Mucosa of descending colon (tissue), 3 donors: ENCODE results near the gene PRR5. TPM values are rescaled to one million over a fixed set of nuclear protein-coding genes. Genes with fewer than 3 reads are reported as not detected.
"Not testable (repeated sequence)": the region's sequence is repeated elsewhere in the genome, so short reads cannot be mapped to it uniquely, and the experiment has no call there.

Experiments used
- ATAC-seq: fragments of 200-7000 bp; cut with Tn5 transposase; one replicate; pipeline ENCODE4 v1.9.1; 2020; ENCODE audit warnings: mild to moderate bottlenecking, moderate library complexity
- DNase-seq, 3 donors: peaks; one replicate each; pipeline ENCODE4 v3.0.0-alpha.2; 2020
- H3K36me3 ChIP-seq: fragments of 200-600 bp; one replicate; pipeline ENCODE4 v1.8.0; 2021; ENCODE audit warnings: low read depth, mild to moderate bottlenecking
- H3K4me1 ChIP-seq: fragments of 200-600 bp; one replicate; pipeline ENCODE4 v1.8.0; 2021; ENCODE audit warnings: low read depth, mild to moderate bottlenecking
- H3K4me3 ChIP-seq: fragments of 200-600 bp; one replicate; pipeline ENCODE4 v1.8.0; 2021; ENCODE audit warnings: mild to moderate bottlenecking
- H3K9me3 ChIP-seq: fragments of 200-600 bp; one replicate; pipeline ENCODE4 v1.8.0; 2021; ENCODE audit warnings: mild to moderate bottlenecking
- CTCF ChIP-seq: fragments of 200-600 bp; IDR thresholded peaks from one replicate; pipeline ENCODE4 v1.8.0; 2022; ENCODE audit warnings: antibody characterized with exemption, mild to moderate bottlenecking
- intact Hi-C, 2 donors: fragments of 100-400 bp; cut with DNase I in 1 of 2; cut with micrococcal nuclease in 1 of 2; formaldehyde crosslinking; loops; one replicate each; pipeline versions ENCODE4 v1.11.0 to v1.11.1; 2022; cut with DNase I, micrococcal nuclease
- total RNA-seq, 3 donors: library from RNA; stranded (reverse); fragmentation: NEBNext Ultra II Directional in 2 of 3; extraction: Animal tissue kit (Norgen Biotek cat#: 25700) in 2 of 3; gene quantifications; one replicate each; pipeline versions ENCODE4 v1.2.1 to v1.2.4, GENCODE V29; 2021 to 2023
- donor health status: DM: no; HTN: no; CAD: no; lungs with moderate emphysema.
- donor health status: DM: no; HTN: no; CAD: no.
- donor health status: DM: no; HTN: yes; CAD: no.

Gene PRR5
- total RNA-seq, 3 donors from 2014 or later, result 21.8 to 46.2 (median 35.1) TPM

GRCh38 chr22:44745853-44746789 is 44.1 kb downstream of the PRR5 start:
- intact Hi-C loops, result no loop called here
- ATAC-seq, result peak; percentile 20
- H3K36me3 ChIP-seq, result no peaks in the 10 kb centered on the region
- no peak for TF ChIP-seq CTCF
- DNase-seq, result no peak
- no peak overlapping the region for H3K4me3 ChIP-seq
- H3K9me3 ChIP-seq, result no peaks in the 10 kb centered on the region
- peaks cover 25% of the 10 kb centered on the region for H3K4me1 ChIP-seq

- intact Hi-C loops, H3K9me3 ChIP-seq, H3K36me3 ChIP-seq, ATAC-seq, H3K4me3 ChIP-seq, DNase-seq: not testable (repeated sequence)
- H3K4me1 ChIP-seq, result peaks cover 31% of the 10 kb centered on the region
Measured at GRCh38 chr22:44747784-44748127, 45.8 kb downstream of the PRR5 start.

DNA sequence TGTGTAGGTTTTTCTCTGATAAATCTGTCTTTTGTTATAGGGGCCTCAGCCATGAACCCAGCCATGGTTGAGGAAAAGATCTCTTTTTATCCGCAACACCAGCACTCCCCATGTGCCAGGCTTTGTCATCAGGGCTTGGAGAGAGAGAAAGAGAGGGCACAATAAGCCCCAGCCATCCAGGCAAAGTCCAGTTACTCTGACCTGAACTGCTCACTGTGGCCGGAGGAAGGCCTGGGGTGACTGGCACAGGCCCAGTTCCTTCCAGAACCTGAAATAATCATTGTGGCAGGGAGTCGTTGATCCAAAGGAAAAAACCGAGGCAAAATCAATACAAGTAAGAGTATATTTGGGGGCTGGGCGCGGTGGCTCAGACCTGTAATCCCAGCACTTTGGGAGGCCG is 46.5 kb downstream of the PRR5 start:
- ATAC-seq (no peak), DNase-seq (peak in 2 of 3 donors; percentile 20 to 24)
- Histone ChIP-seq H3K9me3 (no peaks in the 10 kb centered on the region), H3K36me3 (no peaks in the 10 kb centered on the region), H3K4me1 (peaks cover 32% of the 10 kb centered on the region), H3K4me3 (no peak overlapping the region)
- intact Hi-C loops, result no loop called here
- TF ChIP-seq CTCF, result no peak

DNA sequence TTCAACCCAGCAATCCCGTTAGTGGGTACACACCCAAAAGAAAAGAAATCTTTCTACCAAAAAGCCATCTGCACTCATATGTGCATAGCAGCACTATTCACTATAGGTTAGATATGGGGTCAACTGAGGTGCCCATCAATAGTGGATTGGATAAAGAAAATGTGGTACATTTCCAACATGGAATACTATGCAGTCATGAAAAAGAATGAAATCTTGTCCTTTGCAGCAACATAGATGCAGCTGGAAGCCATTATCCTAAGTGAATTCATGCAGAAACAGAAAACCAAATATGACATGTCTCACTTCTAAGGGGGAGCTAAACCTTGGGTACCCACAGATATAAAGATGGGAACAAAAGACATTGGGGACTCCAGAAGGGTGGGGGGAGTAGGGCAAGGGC is 48.5 kb downstream of the PRR5 start:
- TF ChIP-seq CTCF, result no peak
- Histone ChIP-seq H3K4me3 (no peak overlapping the region), H3K9me3 (no peaks in the 10 kb centered on the region), H3K36me3 (no peaks in the 10 kb centered on the region), H3K4me1 (peaks cover 27% of the 10 kb centered on the region)
- intact Hi-C loops, result no loop called here
- ATAC-seq (no peak), DNase-seq (no peak)

- Histone ChIP-seq H3K4me3 (peak within 1 kb of the TSS; percentile 34), H3K36me3 (no peaks in the 10 kb centered on the region), H3K9me3 (no peaks in the 10 kb centered on the region), H3K4me1 (peaks cover 24% of the 10 kb centered on the region)
- peak; percentile 70 to 83 (median 72) for DNase-seq
- ATAC-seq, result peak; percentile 74
- no peak for TF ChIP-seq CTCF
- intact Hi-C loops, result no loop called here
Measured at GRCh38 chr22:44752285-44753188, 50.5 kb downstream of the PRR5 start, which contains the start of gene ARHGAP8. ARHGAP8 (plus strand) TSS chr22:44752575; CDS start chr22:44786528, 33,953 bp downstream.
